GM06990 (cell line): ENCODE data around the gene GRK3.

Source experiments
- DNase-seq: peaks from one replicate; pipeline ENCODE4 v3.0.0-alpha.2; 2011; ENCODE audit not compliant: insufficient read length; ENCODE audit errors: extremely low read depth
- H3K27me3 ChIP-seq: replicated peaks from 2 replicates; pipeline ENCODE4 v1.6.0; 2011; ENCODE audit warnings: low read length; ENCODE audit not compliant: control insufficient read depth, insufficient read depth
- H3K36me3 ChIP-seq: 2 replicates; pipeline ENCODE4 v1.5.1; 2011; ENCODE audit warnings: low read length; ENCODE audit not compliant: control insufficient read depth, insufficient read depth
- H3K4me3 ChIP-seq: replicated peaks from 2 replicates; pipeline ENCODE4 v1.5.1; 2011; ENCODE audit warnings: low read depth, mild to moderate bottlenecking, control low read depth, low read length
- CTCF ChIP-seq: IDR thresholded peaks from 2 replicates; pipeline ENCODE4 v1.5.1; 2011; ENCODE audit warnings: low read length, control low read depth, mild to moderate bottlenecking, inconsistent platforms; ENCODE audit not compliant: insufficient read depth, poor library complexity, severe bottlenecking

Gene GRK3

GRCh38 chr22:25742918-25743708, 178.6 kb downstream of the GRK3 start:
- no peak overlapping the region for H3K4me3 ChIP-seq
- H3K36me3 ChIP-seq: no peaks in the 10 kb centered on the region
- no peak for DNase-seq
- TF ChIP-seq CTCF: no peak
- no peaks in the 10 kb centered on the region for H3K27me3 ChIP-seq

- DNase-seq: no peak
- TF ChIP-seq CTCF: no peak
Observed at GRCh38 chr22:25744694-25745093, 180.2 kb downstream of the GRK3 start.

GRCh38 chr22:25745341-25746011, 181.0 kb downstream of the GRK3 start:
- DNase-seq: no peak
- Histone ChIP-seq H3K36me3 (no peaks in the 10 kb centered on the region), H3K27me3 (no peaks in the 10 kb centered on the region), H3K4me3 (no peak overlapping the region)
- no peak for TF ChIP-seq CTCF

More at GRCh38 chr22:25744694-25745093, 180.2 kb downstream of the GRK3 start:
- H3K36me3 ChIP-seq: no peaks in the 10 kb centered on the region
- H3K27me3 ChIP-seq: no peaks in the 10 kb centered on the region
- no peak overlapping the region for H3K4me3 ChIP-seq

- DNase-seq: no peak
- no peak for TF ChIP-seq CTCF
- Histone ChIP-seq H3K36me3 (no peaks in the 10 kb centered on the region), H3K27me3 (no peaks in the 10 kb centered on the region), H3K4me3 (no peak overlapping the region)
Observed at GRCh38 chr22:25746012-25746373, 181.5 kb downstream of the GRK3 start.

GRCh38 chr22:25747245-25747944, 182.9 kb downstream of the GRK3 start:
- no peak for TF ChIP-seq CTCF
- no peak for DNase-seq
- H3K27me3 ChIP-seq: no peaks in the 10 kb centered on the region
- H3K4me3 ChIP-seq: no peak overlapping the region
- H3K36me3 ChIP-seq: no peaks in the 10 kb centered on the region
